Activated T-cell treated with anti-CD3 and anti-CD28 coated beads, Interleukin-2, amount 50 U/mL, for 24 hours (primary cell): ENCODE measurements around the gene NXPE3.
"Not testable (repeated sequence)": the region's sequence is repeated elsewhere in the genome, so short reads cannot be mapped to it uniquely, and the experiment has no call there.

Source experiments
- DNase-seq: peaks from one replicate; pipeline ENCODE4 v3.0.0-alpha.2; 2020
- H3K27ac Mint-ChIP-seq: 2 replicates; pipeline ENCODE4 v1.8.0; 2020; ENCODE audit warnings: mild to moderate bottlenecking, mixed read lengths
- H3K27me3 Mint-ChIP-seq: 2 replicates; pipeline ENCODE4 v1.8.0; 2020; ENCODE audit warnings: mixed read lengths
- H3K36me3 Mint-ChIP-seq: 2 replicates; pipeline ENCODE4 v1.8.0; 2020; ENCODE audit warnings: low read depth, mixed read lengths
- H3K4me1 Mint-ChIP-seq: 2 replicates; pipeline ENCODE4 v1.8.0; 2020; ENCODE audit warnings: low read depth, mixed read lengths
- H3K4me3 Mint-ChIP-seq: 2 replicates; pipeline ENCODE4 v1.8.0; 2020; ENCODE audit warnings: mild to moderate bottlenecking, moderate library complexity, mixed read lengths
- H3K9me3 Mint-ChIP-seq: 2 replicates; pipeline ENCODE4 v1.8.0; 2020; ENCODE audit warnings: mixed read lengths

The NXPE3 gene

GRCh38 chr3:101861212-101861788 is 82.3 kb downstream of the NXPE3 start:
- Mint-ChIP-seq H3K27me3 (no peaks in the 10 kb centered on the region), H3K36me3 (peaks cover 61% of the 10 kb centered on the region), H3K4me3 (no peak overlapping the region), H3K27ac (peak overlapping the region; percentile 70), H3K9me3 (no peaks in the 10 kb centered on the region), H3K4me1 (peaks cover 67% of the 10 kb centered on the region)
- no peak for DNase-seq

GRCh38 chr3:101861789-101862415 is 82.9 kb downstream of the NXPE3 start:
- H3K27me3 Mint-ChIP-seq = no peaks in the 10 kb centered on the region
- peaks cover 62% of the 10 kb centered on the region for H3K4me1 Mint-ChIP-seq
- H3K9me3 Mint-ChIP-seq = no peaks in the 10 kb centered on the region
- H3K4me3 Mint-ChIP-seq = no peak overlapping the region
- peaks cover 55% of the 10 kb centered on the region for H3K36me3 Mint-ChIP-seq
- H3K27ac Mint-ChIP-seq = no peak overlapping the region
- no peak for DNase-seq

- Mint-ChIP-seq H3K27ac (no peak overlapping the region), H3K4me1 (peaks cover 55% of the 10 kb centered on the region), H3K36me3 (peaks cover 48% of the 10 kb centered on the region), H3K27me3 (no peaks in the 10 kb centered on the region), H3K4me3 (no peak overlapping the region), H3K9me3 (no peaks in the 10 kb centered on the region)
- DNase-seq = no peak
These were observed 83.6 kb downstream of the NXPE3 start for GRCh38 chr3:101862416-101863165.

- H3K9me3 Mint-ChIP-seq, H3K4me3 Mint-ChIP-seq, H3K27me3 Mint-ChIP-seq, H3K27ac Mint-ChIP-seq, DNase-seq: not testable (repeated sequence)
- H3K4me1 Mint-ChIP-seq = peaks cover 37% of the 10 kb centered on the region
- peaks cover 24% of the 10 kb centered on the region for H3K36me3 Mint-ChIP-seq
These were observed 85.9 kb downstream of the NXPE3 start for GRCh38 chr3:101864926-101865325.

- H3K36me3 Mint-ChIP-seq = peaks cover 16% of the 10 kb centered on the region
- H3K4me3 Mint-ChIP-seq = no peak overlapping the region
- no peak for DNase-seq
- H3K27me3 Mint-ChIP-seq = no peaks in the 10 kb centered on the region
- H3K4me1 Mint-ChIP-seq = peaks cover 29% of the 10 kb centered on the region
- no peak overlapping the region for H3K27ac Mint-ChIP-seq
- no peaks in the 10 kb centered on the region for H3K9me3 Mint-ChIP-seq
These were observed 86.9 kb downstream of the NXPE3 start for GRCh38 chr3:101865751-101866509.

- DNase-seq = no peak
- peaks cover under 1% of the 10 kb centered on the region for H3K36me3 Mint-ChIP-seq
- no peaks in the 10 kb centered on the region for H3K27me3 Mint-ChIP-seq
- H3K27ac Mint-ChIP-seq = no peak overlapping the region
- H3K4me1 Mint-ChIP-seq = peaks cover 13% of the 10 kb centered on the region
- H3K9me3 Mint-ChIP-seq = no peaks in the 10 kb centered on the region
- no peak overlapping the region for H3K4me3 Mint-ChIP-seq
These were observed 88.5 kb downstream of the NXPE3 start for GRCh38 chr3:101867511-101867910.

- no peak for DNase-seq
- no peak overlapping the region for H3K27ac Mint-ChIP-seq
- H3K4me1 Mint-ChIP-seq = peaks cover 9% of the 10 kb centered on the region
- H3K27me3 Mint-ChIP-seq = no peaks in the 10 kb centered on the region
- no peaks in the 10 kb centered on the region for H3K36me3 Mint-ChIP-seq
- H3K4me3 Mint-ChIP-seq = no peak overlapping the region
- no peaks in the 10 kb centered on the region for H3K9me3 Mint-ChIP-seq
These were observed 89.0 kb downstream of the NXPE3 start for GRCh38 chr3:101867996-101868395.

GRCh38 chr3:101868534-101869464 is 89.8 kb downstream of the NXPE3 start:
- H3K4me1 Mint-ChIP-seq = peaks cover 3% of the 10 kb centered on the region
- DNase-seq = no peak
- H3K36me3 Mint-ChIP-seq = no peaks in the 10 kb centered on the region
- no peak overlapping the region for H3K27ac Mint-ChIP-seq
- no peak overlapping the region for H3K4me3 Mint-ChIP-seq
- no peaks in the 10 kb centered on the region for H3K27me3 Mint-ChIP-seq
- no peaks in the 10 kb centered on the region for H3K9me3 Mint-ChIP-seq

GRCh38 chr3:101870138-101870537 is 91.1 kb downstream of the NXPE3 start:
- Mint-ChIP-seq H3K4me1 (no peaks in the 10 kb centered on the region), H3K36me3 (no peaks in the 10 kb centered on the region), H3K27me3 (no peaks in the 10 kb centered on the region), H3K9me3 (no peaks in the 10 kb centered on the region), H3K4me3 (no peak overlapping the region), H3K27ac (no peak overlapping the region)
- DNase-seq = no peak

- Mint-ChIP-seq H3K27me3 (no peaks in the 10 kb centered on the region), H3K4me3 (no peak overlapping the region), H3K36me3 (no peaks in the 10 kb centered on the region), H3K27ac (no peak overlapping the region), H3K9me3 (no peaks in the 10 kb centered on the region), H3K4me1 (no peaks in the 10 kb centered on the region)
- no peak for DNase-seq
These were observed 94.6 kb downstream of the NXPE3 start for GRCh38 chr3:101873619-101874018.

GRCh38 chr3:101876142-101876541 is 97.1 kb downstream of the NXPE3 start:
- no peaks in the 10 kb centered on the region for H3K36me3 Mint-ChIP-seq
- H3K27ac Mint-ChIP-seq = no peak overlapping the region
- no peak for DNase-seq
- H3K4me1 Mint-ChIP-seq = no peaks in the 10 kb centered on the region
- no peaks in the 10 kb centered on the region for H3K9me3 Mint-ChIP-seq
- no peak overlapping the region for H3K4me3 Mint-ChIP-seq
- H3K27me3 Mint-ChIP-seq = no peaks in the 10 kb centered on the region
